MM.1S (cell line): Measurements from ENCODE around the gene ENDOV.
A peak's percentile ranks its signal among the peaks of the same experiment; 100 is the strongest.

Experiments used
- DNase-seq: peaks from one replicate; pipeline ENCODE4 v3.0.0-alpha.2; 2015
- H2AFZ ChIP-seq: fragments of 300-600 bp; sonication (generic); 2 replicates; pipeline ENCODE4 v1.6.0; 2016; ENCODE audit warnings: antibody characterized with exemption, low read length
- H3F3A ChIP-seq: fragments of 300-600 bp; sonication (generic); 2 replicates; pipeline ENCODE4 v1.6.1; 2016; ENCODE audit warnings: mild to moderate bottlenecking, antibody characterized with exemption, low read length, moderate library complexity, mixed read lengths; ENCODE audit not compliant: insufficient read depth
- H3K27ac ChIP-seq: fragments of 300-600 bp; sonication (generic); 2 replicates; pipeline ENCODE4 v1.5.1; 2016; ENCODE audit warnings: mild to moderate bottlenecking, low read length
- H3K27me3 ChIP-seq: fragments of 300-600 bp; sonication (generic); replicated peaks from 2 replicates; pipeline ENCODE4 v1.6.0; 2016; ENCODE audit warnings: low read length; ENCODE audit not compliant: insufficient read depth
- H3K36me3 ChIP-seq: fragments of 300-600 bp; sonication (generic); replicated peaks from 2 replicates; pipeline ENCODE4 v1.6.1; 2016; ENCODE audit warnings: mild to moderate bottlenecking, low read length, mixed read lengths; ENCODE audit not compliant: insufficient read depth
- H3K4me1 ChIP-seq: fragments of 300-600 bp; sonication (generic); 2 replicates; pipeline ENCODE4 v1.6.1; 2016; ENCODE audit warnings: low read length, mixed read lengths
- H3K4me2 ChIP-seq: fragments of 300-600 bp; sonication (generic); 2 replicates; pipeline ENCODE4 v1.6.0; 2016; ENCODE audit warnings: low read depth, low read length
- H3K4me3 ChIP-seq: fragments of 300-600 bp; sonication (generic); 2 replicates; pipeline ENCODE4 v1.5.1; 2016; ENCODE audit warnings: low read length, mixed read lengths
- H3K79me2 ChIP-seq: fragments of 300-600 bp; sonication (generic); 2 replicates; pipeline ENCODE4 v1.6.1; 2016; ENCODE audit warnings: mixed run types, low read length, mixed read lengths
- H3K9ac ChIP-seq: fragments of 300-600 bp; sonication (generic); 2 replicates; pipeline ENCODE4 v1.6.1; 2016; ENCODE audit warnings: low read length, mixed read lengths
- H3K9me2 ChIP-seq: fragments of 300-600 bp; sonication (generic); replicated peaks from 2 replicates; pipeline ENCODE4 v1.6.1; 2016; ENCODE audit warnings: mild to moderate bottlenecking, low read length, mixed read lengths; ENCODE audit not compliant: insufficient read depth
- H3K9me3 ChIP-seq: fragments of 300-600 bp; sonication (generic); replicated peaks from 2 replicates; pipeline ENCODE4 v1.6.1; 2016; ENCODE audit warnings: mild to moderate bottlenecking, low read length, mixed read lengths; ENCODE audit not compliant: insufficient read depth
- H4K20me1 ChIP-seq: fragments of 300-600 bp; sonication (generic); 2 replicates; pipeline ENCODE4 v1.6.1; 2016; ENCODE audit warnings: mild to moderate bottlenecking, low read length, moderate library complexity, mixed read lengths; ENCODE audit not compliant: insufficient read depth
- CTCF ChIP-seq: fragments of 300-600 bp; sonication (generic); IDR thresholded peaks from 2 replicates; pipeline ENCODE4 v1.5.1; 2016; ENCODE audit warnings: antibody characterized with exemption, low read length, mixed read lengths
- EZH2 ChIP-seq: fragments of 300-600 bp; sonication (generic); optimal IDR thresholded peaks from 2 replicates; pipeline ENCODE3; 2017; ENCODE audit warnings: low read depth, mild to moderate bottlenecking, antibody characterized with exemption, low read length, mixed read lengths
- EZH2phosphoT487 ChIP-seq: fragments of 300-600 bp; sonication (generic); IDR thresholded peaks from 2 replicates; pipeline ENCODE4 v1.6.1; 2018; ENCODE audit warnings: antibody characterized with exemption, low read length

The ENDOV gene

GRCh38 chr17:80457236-80457856, 42.4 kb downstream of the ENDOV start:
- H3K9me3 ChIP-seq, result no peaks in the 10 kb centered on the region
- peak overlapping the region; percentile 35 for H3K4me2 ChIP-seq
- no peaks in the 10 kb centered on the region for H3K9me2 ChIP-seq
- no peak overlapping the region for H3K4me3 ChIP-seq
- H3K4me1 ChIP-seq, result peaks cover 16% of the 10 kb centered on the region
- peaks cover 79% of the 10 kb centered on the region for H3K27me3 ChIP-seq
- H3K79me2 ChIP-seq, result no peaks in the 10 kb centered on the region
- no peak overlapping the region for H3K27ac ChIP-seq
- H3K9ac ChIP-seq, result no peak overlapping the region
- no peak for DNase-seq
- TF ChIP-seq EZH2phosphoT487, result no peak
- TF ChIP-seq CTCF, result no peak
- TF ChIP-seq EZH2, result no peak
- H4K20me1 ChIP-seq, result no peaks in the 10 kb centered on the region
- H2AFZ ChIP-seq, result 0 out of 2 replicates have a peak overlapping the region, but pooled peaks have one; percentile 20
- no peaks in the 10 kb centered on the region for H3K36me3 ChIP-seq
- peaks cover 9% of the 10 kb centered on the region; the same call in 1 of the 2 replicates for H3F3A ChIP-seq

GRCh38 chr17:80458016-80458415, 43.0 kb downstream of the ENDOV start:
- no peak for TF ChIP-seq EZH2phosphoT487
- no peak for TF ChIP-seq EZH2
- no peak for TF ChIP-seq CTCF
- no peaks in the 10 kb centered on the region for H3K9me2 ChIP-seq
- no peaks in the 10 kb centered on the region for H3K36me3 ChIP-seq
- H2AFZ ChIP-seq, result no peak overlapping the region
- no peak for DNase-seq
- H3K4me2 ChIP-seq, result peak overlapping the region; percentile 35
- H3K9me3 ChIP-seq, result no peaks in the 10 kb centered on the region
- peaks cover 16% of the 10 kb centered on the region for H3K4me1 ChIP-seq
- H3K9ac ChIP-seq, result no peak overlapping the region
- H3K27me3 ChIP-seq, result peaks cover 77% of the 10 kb centered on the region
- H3K27ac ChIP-seq, result no peak overlapping the region
- H3F3A ChIP-seq, result peaks cover 9% of the 10 kb centered on the region; the same call in 1 of the 2 replicates
- no peak overlapping the region for H3K4me3 ChIP-seq
- no peaks in the 10 kb centered on the region for H3K79me2 ChIP-seq
- H4K20me1 ChIP-seq, result no peaks in the 10 kb centered on the region

- no peak overlapping the region for H3K27ac ChIP-seq
- H3K4me2 ChIP-seq, result no peak overlapping the region
- H3K27me3 ChIP-seq, result peaks cover 82% of the 10 kb centered on the region
- peaks cover 11% of the 10 kb centered on the region for H3K4me1 ChIP-seq
- H3K9me2 ChIP-seq, result no peaks in the 10 kb centered on the region
- H3K9ac ChIP-seq, result no peak overlapping the region
- DNase-seq, result no peak
- no peaks in the 10 kb centered on the region for H3K36me3 ChIP-seq
- H3F3A ChIP-seq, result peaks cover 9% of the 10 kb centered on the region; the same call in 1 of the 2 replicates
- no peak overlapping the region for H2AFZ ChIP-seq
- H3K4me3 ChIP-seq, result no peak overlapping the region
- no peaks in the 10 kb centered on the region for H3K9me3 ChIP-seq
- no peak for TF ChIP-seq CTCF
- TF ChIP-seq EZH2phosphoT487, result no peak
- TF ChIP-seq EZH2, result no peak
- no peaks in the 10 kb centered on the region for H4K20me1 ChIP-seq
- no peaks in the 10 kb centered on the region for H3K79me2 ChIP-seq
Observed at GRCh38 chr17:80459234-80459633, 44.3 kb downstream of the ENDOV start.
